GM21576 (cell line): Measurements from ENCODE around the gene RANBP3.
"Not testable (repeated sequence)": the region's sequence is repeated elsewhere in the genome, so short reads cannot be mapped to it uniquely, and the experiment has no call there.

Experiments
- ATAC-seq: cut with Tn5 transposase; IDR thresholded peaks from one replicate; pipeline ENCODE4 v1.9.1; 2021; ENCODE audit warnings: mild to moderate bottlenecking, moderate library complexity; ENCODE audit not compliant: unreplicated experiment

Gene RANBP3

GRCh38 chr19:6010107-6010506 lies 32.2 kb upstream of the RANBP3 start:
- ATAC-seq, result no peak

- ATAC-seq, result no peak
Observed at GRCh38 chr19:6007866-6008265, 29.9 kb upstream of the RANBP3 start.

DNA sequence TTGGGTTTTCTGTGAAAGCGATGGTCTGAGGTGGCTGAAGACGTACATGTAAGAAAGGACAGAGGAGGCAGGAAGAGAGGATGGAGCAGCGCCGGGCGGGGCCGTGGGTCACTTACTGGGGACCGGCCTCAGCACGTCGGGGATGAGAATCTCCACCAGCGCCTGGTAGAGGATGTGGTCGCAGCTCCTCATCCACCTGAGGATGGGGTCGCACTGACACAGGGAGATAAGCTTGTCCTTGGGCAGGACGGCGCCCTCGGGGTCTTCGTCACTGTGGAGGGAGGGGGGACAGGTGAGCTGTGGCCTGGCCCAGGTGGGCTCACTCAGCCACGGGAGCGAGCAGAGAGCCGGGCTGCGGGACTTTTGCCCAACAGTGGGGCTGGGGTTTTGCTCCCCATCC lies 29.0 kb upstream of the RANBP3 start:
- no peak for ATAC-seq

DNA sequence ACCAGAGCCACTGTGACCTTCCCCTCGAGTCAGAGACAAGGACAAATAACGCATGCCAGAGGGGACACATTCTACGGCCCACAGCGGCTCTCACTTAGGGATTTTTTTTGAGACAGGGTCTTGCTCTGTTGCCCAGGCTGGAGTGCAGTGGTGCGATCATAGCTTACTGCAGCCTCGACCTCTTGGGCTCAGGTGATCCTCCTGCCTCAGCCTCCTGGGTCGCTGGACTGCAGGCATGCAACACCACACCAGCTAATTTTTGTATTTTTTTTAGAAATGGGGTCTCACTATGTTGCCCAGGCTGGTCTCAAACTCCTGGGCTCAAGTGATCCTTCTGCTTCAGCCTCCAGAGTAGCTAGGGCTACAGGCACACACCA lies 28.1 kb upstream of the RANBP3 start:
- not testable (repeated sequence) for ATAC-seq

- ATAC-seq, result no peak
Observed at GRCh38 chr19:6005321-6006069, 27.6 kb upstream of the RANBP3 start.

DNA sequence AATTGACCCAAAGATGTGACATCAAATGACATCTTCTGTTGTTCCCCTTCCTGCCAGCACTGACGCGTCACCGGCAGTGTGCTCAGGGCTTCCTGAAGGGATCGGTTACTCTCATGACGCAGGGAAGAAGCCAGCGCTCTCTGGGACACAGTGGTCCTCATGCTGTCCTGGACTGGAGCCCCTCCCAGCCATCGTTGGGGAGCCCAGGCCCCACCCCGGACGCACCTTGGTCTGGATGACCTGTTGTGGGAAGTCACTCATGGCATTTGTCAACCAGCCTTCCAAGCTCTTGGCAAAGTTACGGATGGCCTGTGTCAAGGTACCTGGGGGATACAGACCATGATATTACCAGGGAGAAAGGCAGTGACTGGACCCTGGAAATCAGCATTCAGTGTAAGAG lies 26.0 kb upstream of the RANBP3 start:
- no peak for ATAC-seq

- ATAC-seq, result no peak
Observed at GRCh38 chr19:6002591-6002990, 24.7 kb upstream of the RANBP3 start.

DNA sequence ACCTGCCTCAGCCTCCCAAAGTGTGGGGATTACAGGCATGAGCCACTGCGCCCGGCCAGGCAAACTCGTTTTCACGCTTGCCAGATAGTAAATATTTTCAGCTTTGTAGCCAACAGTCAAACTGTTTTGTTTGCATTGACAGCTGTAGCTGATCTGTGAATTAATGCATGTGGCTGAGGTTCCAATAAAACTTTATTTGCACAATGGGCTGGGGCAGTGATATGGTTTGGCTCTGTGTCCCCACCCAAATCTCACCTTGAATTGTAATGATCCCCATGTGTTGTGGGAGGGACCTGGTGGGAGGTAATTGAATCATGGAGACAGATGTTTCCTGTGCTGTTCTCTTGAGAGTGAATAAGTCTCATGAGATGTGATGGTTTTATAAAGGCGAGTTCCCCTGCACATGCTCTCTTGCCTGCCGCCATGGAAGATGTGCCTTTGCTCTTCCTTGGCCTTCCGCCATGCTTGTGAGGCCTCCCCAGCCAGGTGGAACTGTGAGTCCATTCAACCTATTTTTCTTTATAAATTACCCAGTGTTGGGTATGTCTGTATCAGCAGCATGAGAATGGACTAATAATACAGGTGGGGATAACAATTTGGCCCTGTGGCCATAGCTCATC lies 22.4 kb upstream of the RANBP3 start:
- no peak for ATAC-seq

- no peak for ATAC-seq
Observed at GRCh38 chr19:5999693-6000092, 21.8 kb upstream of the RANBP3 start.

DNA sequence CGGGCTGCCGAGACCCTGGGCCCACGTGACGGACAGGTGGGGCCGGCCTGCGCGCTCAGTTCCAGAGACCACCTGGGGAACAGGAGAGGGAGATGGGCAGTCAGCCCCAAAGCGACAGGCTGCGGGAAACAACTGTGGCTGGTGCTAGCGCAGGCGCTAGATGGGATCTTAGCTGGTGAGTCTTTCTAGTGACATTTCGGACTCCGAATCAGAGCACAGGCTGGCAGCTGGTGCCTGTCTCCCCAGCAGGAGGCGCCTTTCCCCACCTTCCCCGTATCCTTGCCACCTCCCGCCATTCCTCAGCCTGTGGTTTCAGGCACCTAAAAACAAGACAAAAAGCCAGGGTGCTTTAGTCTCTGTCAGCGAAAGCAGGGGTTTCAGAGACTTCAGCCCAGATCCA lies 19.4 kb upstream of the RANBP3 start:
- no peak for ATAC-seq

DNA sequence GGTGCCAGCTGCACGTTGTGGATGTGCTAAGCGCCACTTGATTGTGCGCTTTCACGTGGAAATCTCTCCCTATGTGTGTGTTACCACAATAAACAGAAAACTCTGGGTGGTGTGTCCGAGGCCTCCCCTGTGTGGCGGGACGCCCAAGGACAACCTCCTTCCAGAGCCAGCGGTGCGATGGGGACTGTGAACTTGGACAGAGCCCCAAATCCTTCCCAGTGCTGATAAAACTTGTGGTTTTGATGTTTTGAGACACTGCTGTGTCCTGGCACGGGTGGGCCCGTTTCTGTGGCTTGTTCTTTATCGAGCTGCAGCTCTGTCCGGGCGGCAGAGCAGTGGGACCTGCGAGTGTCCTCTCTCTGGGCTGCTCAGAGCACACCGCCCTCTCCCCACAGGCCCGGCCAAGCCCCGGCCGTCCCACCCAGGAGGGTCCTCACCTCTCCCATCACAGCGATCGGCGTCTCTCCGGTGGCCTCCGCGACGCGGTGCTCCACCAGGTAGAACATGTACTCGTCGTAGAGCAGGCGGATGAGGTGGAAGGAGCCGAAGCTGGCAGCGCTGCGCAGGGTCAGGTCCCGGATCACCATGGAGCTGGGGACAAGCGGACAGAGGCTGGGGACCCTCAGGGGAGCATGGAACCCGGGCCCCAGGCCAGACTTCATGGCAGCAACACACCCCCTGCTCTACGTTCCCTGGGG lies 18.8 kb upstream of the RANBP3 start:
- ATAC-seq, result no peak

DNA sequence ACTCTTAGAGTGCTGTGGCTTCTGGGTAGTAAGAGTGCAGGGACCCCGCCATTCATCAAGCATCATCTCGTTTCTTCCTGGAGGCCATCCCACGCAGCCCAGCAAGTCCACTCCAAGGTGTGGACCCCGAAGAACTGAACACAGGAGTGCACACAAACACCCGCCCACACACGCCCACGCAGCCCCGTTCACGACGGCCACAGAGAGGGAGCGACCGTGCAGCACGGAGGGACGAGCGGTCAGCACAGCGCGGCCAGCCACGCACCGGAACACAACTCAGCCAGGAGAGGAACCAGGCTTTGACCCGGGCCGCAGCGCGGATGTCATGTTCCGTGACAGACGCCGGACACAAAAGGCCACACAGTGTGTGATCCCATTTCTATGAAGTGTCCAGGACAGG lies 18.2 kb upstream of the RANBP3 start:
- no peak for ATAC-seq

GRCh38 chr19:5995606-5996005 lies 17.7 kb upstream of the RANBP3 start:
- ATAC-seq, result no peak

DNA sequence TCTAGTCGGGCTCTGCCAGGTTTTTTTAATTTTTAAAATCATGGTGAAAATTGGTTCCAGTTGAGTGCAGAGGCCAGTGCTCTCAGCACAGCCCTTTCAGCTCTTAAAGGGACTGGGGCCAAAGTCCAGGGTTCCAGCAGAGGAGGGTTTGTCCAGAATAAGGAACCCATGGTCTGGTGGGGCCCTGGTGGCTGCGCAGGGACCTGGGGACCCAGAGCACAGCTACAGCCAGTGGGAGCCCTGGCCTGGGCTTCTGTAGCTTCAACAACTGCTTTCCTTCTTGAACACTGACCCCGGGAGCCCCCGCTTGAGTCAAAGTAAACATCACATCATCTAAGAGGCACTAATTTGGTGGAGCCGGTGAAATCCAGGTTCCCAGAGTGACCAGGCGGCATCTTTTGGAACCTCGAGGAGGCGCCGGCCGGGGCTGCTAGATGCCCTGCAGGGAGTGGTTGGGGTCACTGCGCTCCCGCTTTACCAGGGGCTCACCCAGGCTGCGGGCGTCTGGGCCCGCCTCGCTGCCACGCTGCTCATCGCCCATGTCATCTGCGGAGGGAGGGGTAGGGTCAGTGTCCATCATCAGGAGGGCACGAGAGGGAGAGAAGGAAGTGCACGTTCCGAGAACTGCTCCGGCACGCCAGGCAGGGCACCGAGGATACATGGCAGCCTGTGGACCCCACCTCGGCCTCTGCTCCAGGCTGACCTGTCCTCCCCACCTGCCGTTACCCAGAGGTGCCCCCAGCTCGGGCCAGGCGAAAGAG lies 16.6 kb upstream of the RANBP3 start:
- no peak for ATAC-seq

- no peak for ATAC-seq
Observed at GRCh38 chr19:5993648-5994358, 15.9 kb upstream of the RANBP3 start.

DNA sequence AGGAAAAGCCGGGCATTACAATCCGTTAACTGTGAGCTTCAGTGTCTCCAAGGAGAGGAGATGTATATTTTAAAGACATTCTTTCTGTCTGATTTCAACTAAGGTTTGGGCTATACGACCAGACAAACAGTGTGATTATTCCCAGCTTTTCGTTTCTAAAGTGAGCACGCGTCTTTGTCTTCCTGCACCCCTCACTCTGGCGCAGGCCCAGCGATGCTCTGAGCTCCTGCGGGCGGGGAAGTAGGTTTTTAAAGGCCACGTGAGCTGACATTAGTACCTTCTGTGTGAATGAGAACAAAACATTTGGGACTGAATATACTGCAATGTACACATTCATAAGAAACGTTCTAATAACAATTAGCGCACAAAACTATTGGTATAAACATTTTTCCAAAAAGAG lies 15.3 kb upstream of the RANBP3 start:
- no peak for ATAC-seq

DNA sequence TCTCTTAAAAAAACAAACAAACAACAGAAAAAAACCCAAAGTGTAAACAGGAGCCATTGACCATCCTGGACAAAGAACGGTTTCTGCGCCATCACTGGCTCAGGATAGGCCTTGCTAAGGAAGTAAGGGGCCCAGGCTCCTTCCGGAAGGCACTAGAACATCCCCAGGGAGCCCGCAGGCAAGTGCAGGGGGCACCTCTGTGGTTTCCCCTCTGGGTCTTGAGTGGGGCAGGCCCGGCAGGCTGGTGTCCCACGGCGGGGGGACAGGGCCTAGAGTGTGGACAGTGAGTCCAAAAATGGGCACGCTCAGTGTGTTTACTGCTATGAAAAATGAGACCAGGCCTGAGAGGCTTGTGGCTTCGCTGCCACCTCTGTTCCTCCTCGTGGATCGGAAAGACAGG lies 14.8 kb upstream of the RANBP3 start:
- ATAC-seq, result no peak

DNA sequence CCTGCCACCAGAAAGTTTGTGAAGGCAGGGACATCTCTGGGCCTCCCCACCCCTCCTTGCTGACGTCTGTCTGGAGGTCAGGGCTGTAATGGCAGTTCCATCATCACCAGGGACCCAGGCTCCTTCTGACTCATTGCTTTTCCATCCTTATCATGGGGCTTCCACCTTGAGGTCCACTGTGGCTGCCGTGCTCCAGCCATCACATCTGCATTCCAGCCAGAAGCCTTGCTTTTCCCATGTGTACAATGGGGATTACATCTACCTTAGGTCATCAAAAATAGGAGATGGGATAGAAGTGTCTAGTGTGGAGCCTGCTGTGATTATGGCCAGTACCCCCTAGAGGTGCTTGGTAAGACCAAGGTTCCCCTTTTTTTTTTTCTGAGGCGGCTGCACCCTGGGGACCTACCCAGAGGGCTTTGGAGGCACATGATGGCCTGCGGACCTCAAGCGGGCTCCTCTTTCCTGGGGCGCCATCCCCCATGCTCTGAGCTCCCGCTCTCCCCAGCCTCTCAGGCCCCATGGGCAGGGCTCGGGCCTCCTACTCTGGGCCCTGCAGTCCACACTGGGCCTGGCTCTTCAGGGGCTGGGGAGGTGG lies 13.4 kb upstream of the RANBP3 start:
- ATAC-seq, result no peak

DNA sequence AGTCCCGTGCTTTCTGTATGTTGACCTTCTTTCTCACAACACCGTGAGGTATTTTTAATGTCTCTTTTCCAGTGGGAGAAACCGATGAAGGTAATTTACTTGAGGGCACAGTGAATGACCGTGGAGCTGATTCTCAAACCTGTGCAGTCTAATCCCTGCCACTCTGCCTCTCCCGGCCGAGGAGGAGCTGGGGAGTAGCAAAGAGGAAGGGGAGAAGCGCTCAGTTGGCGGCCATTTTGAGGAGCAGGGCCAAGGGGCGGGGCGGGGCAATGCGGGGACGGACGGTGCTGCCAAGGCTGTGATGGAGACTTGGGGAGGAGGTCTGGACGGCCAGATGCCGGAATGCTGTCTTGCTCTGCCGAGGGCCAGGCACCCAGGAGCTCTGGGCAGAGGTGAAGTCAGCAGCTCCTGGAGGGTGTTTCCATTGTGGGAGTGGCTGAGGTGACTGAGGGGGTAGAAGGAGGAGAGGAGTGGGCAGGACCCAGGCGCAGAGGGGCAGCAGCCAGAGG lies 12.4 kb upstream of the RANBP3 start:
- no peak for ATAC-seq

- ATAC-seq, result no peak
Observed at GRCh38 chr19:5989388-5990074, 11.6 kb upstream of the RANBP3 start.
